Adipose tissue (tissue), 3 donors: Measurements from ENCODE around the gene SPDYE2B. TPM values are rescaled to one million over a fixed set of nuclear protein-coding genes. Genes with fewer than 3 reads are reported as not detected.
"Not testable (repeated sequence)": the region's sequence is repeated elsewhere in the genome, so short reads cannot be mapped to it uniquely, and the experiment has no call there.

ENCODE experiments used
- H3K27ac ChIP-seq: one replicate; pipeline ENCODE4 v1.5.1; 2013; ENCODE audit warnings: low read depth, low read length
- WGBS, 3 donors: extraction: QIAGEN DNeasy Blood & Tissue Kit; methylation state at CpG; one replicate each; pipeline ENCODE4 v1.1.7; 2013; 5-methylcytosine and 5-hydroxymethylcytosine counted together
- polyA plus RNA-seq, 3 donors: library from polyadenylated mRNA; stranded (reverse); fragments of 200-250 nt; gene quantifications; one replicate each; pipeline ENCODE4 v1.2.3, GENCODE V29; 2013
- donor health status: healthy with polysubstance abuse.
- donor health status: Bipolar disorder and iron deficiency.
- donor health status: healthy.

Gene SPDYE2B
- polyA plus RNA-seq, 3 donors: not detected

- 89 to 99% (median 92%) methylated on average over 5 to 8 of the region's 13 CpGs for WGBS, 3 donors
- not testable (repeated sequence) for H3K27ac ChIP-seq
Measured at GRCh38 chr7:102636956-102637355, 13.2 kb upstream of the SPDYE2B start.

- H3K27ac ChIP-seq: not testable (repeated sequence)
- WGBS, 3 donors: 88 to 93% (median 91%) methylated on average over 6 to 7 of the region's 11 CpGs
Measured at GRCh38 chr7:102638848-102639247, 11.3 kb upstream of the SPDYE2B start.

- WGBS, 3 donors: no CpG with 5 or more reads among the region's 9 CpGs
Measured at GRCh38 chr7:102642691-102643090, 7.4 kb upstream of the SPDYE2B start, which contains the start of gene UPK3BL1. Gene UPK3BL1, minus strand, starts transcription at chr7:102642791. Its CDS starts 50 bp downstream, at chr7:102642741.

GRCh38 chr7:102643404-102643803 lies 6.7 kb upstream of the SPDYE2B start:
- WGBS, 3 donors: no CpG with 5 or more reads among the region's 1 CpG
- not testable (repeated sequence) for H3K27ac ChIP-seq

More at GRCh38 chr7:102642691-102643090, 7.4 kb upstream of the SPDYE2B start, which contains the start of gene UPK3BL1:
- not testable (repeated sequence) for H3K27ac ChIP-seq

- 96 to 99% (median 98%) methylated on average over 5 of the region's 7 CpGs for WGBS, 3 donors
- not testable (repeated sequence) for H3K27ac ChIP-seq
Measured at GRCh38 chr7:102647813-102648212, 2.3 kb upstream of the SPDYE2B start.

- H3K27ac ChIP-seq: not testable (repeated sequence)
- 73 to 86% (median 82%) methylated on average over 4 of the region's 11 CpGs for WGBS, 3 donors
Measured at GRCh38 chr7:102664765-102665164, 14.6 kb downstream of the SPDYE2B start.

- no CpG with 5 or more reads among the region's 16 CpGs for WGBS, 3 donors
- H3K27ac ChIP-seq: not testable (repeated sequence)
Measured at GRCh38 chr7:102666850-102667249, 16.7 kb downstream of the SPDYE2B start.

GRCh38 chr7:102667523-102667922 lies 17.4 kb downstream of the SPDYE2B start:
- WGBS, 3 donors: 90 to 98% (median 93%) methylated on average over 7 to 9 of the region's 14 CpGs
- H3K27ac ChIP-seq: not testable (repeated sequence)

GRCh38 chr7:102671166-102671955 lies 21.2 kb downstream of the SPDYE2B start, which contains the start of gene POLR2J2:
Gene POLR2J2, minus strand, starts transcription at chr7:102671663. Its CDS starts 62 bp downstream, at chr7:102671601.
- WGBS, 3 donors: 0 to 7% (median 2%) methylated on average over 3 to 34 of the region's 63 CpGs
- not testable (repeated sequence) for H3K27ac ChIP-seq

- H3K27ac ChIP-seq: not testable (repeated sequence)
- no CpG with 5 or more reads among the region's 9 CpGs for WGBS, 3 donors
Measured at GRCh38 chr7:102671956-102672307, 21.8 kb downstream of the SPDYE2B start.

GRCh38 chr7:102673447-102674067 lies 23.4 kb downstream of the SPDYE2B start:
- WGBS, 3 donors: no CpG with 5 or more reads among the region's 9 CpGs
- not testable (repeated sequence) for H3K27ac ChIP-seq

GRCh38 chr7:102675545-102675944 lies 25.4 kb downstream of the SPDYE2B start:
- not testable (repeated sequence) for H3K27ac ChIP-seq
- 85 to 100% (median 85%) methylated on average over 1 of the region's 2 CpGs for WGBS, 3 donors

GRCh38 chr7:102680780-102681179 lies 30.7 kb downstream of the SPDYE2B start:
- no CpG with 5 or more reads among the region's 5 CpGs for WGBS, 3 donors
- H3K27ac ChIP-seq: not testable (repeated sequence)

- not testable (repeated sequence) for H3K27ac ChIP-seq
Measured at GRCh38 chr7:102682560-102682959, 32.4 kb downstream of the SPDYE2B start.

GRCh38 chr7:102688299-102689036 lies 38.3 kb downstream of the SPDYE2B start:
- not testable (repeated sequence) for H3K27ac ChIP-seq
- WGBS, 3 donors: no CpG with 5 or more reads among the region's 37 CpGs

More at GRCh38 chr7:102682560-102682959, 32.4 kb downstream of the SPDYE2B start:
- no CpG with 5 or more reads among the region's 5 CpGs for WGBS, 3 donors

- H3K27ac ChIP-seq: not testable (repeated sequence)
- 28 to 40% methylated on average over 4 to 15 of the region's 74 CpGs; no CpG with 5 or more reads in 1 of the 3 donors for WGBS, 3 donors
Measured at GRCh38 chr7:102689436-102690282, 39.5 kb downstream of the SPDYE2B start.

- 91 to 96% (median 96%) methylated on average over 4 of the region's 6 CpGs for WGBS, 3 donors
- not testable (repeated sequence) for H3K27ac ChIP-seq
Measured at GRCh38 chr7:102690602-102691001, 40.5 kb downstream of the SPDYE2B start.

GRCh38 chr7:102694008-102694407 lies 43.9 kb downstream of the SPDYE2B start:
- H3K27ac ChIP-seq: not testable (repeated sequence)
- WGBS, 3 donors: 29 to 73% (median 68%) methylated on average over 2 of the region's 2 CpGs
